Endothelial cell (in vitro differentiated cells): ENCODE measurements around the gene BMP2. TPM values are rescaled to one million over a fixed set of nuclear protein-coding genes. Genes with fewer than 3 reads are reported as not detected.

ENCODE experiments used
- DNase-seq: peaks from one replicate; pipeline ENCODE4 v3.0.0; 2021; ENCODE audit warnings: low spot score
- H3K27ac Mint-ChIP-seq: one replicate; pipeline ENCODE4 v1.8.0; 2021; ENCODE audit warnings: mixed read lengths, inconsistent platforms; ENCODE audit not compliant: unreplicated experiment
- H3K27me3 Mint-ChIP-seq: one replicate; pipeline ENCODE4 v1.8.0; 2021; ENCODE audit warnings: mild to moderate bottlenecking, moderate library complexity, mixed read lengths, inconsistent platforms; ENCODE audit not compliant: unreplicated experiment
- H3K36me3 Mint-ChIP-seq: one replicate; pipeline ENCODE4 v1.8.0; 2021; ENCODE audit warnings: mild to moderate bottlenecking, low read depth, mixed read lengths, inconsistent platforms; ENCODE audit not compliant: unreplicated experiment
- H3K4me1 Mint-ChIP-seq: one replicate; pipeline ENCODE4 v1.8.0; 2021; ENCODE audit warnings: mild to moderate bottlenecking, mixed read lengths, inconsistent platforms; ENCODE audit not compliant: unreplicated experiment
- H3K4me3 Mint-ChIP-seq: one replicate; pipeline ENCODE4 v1.8.0; 2021; ENCODE audit warnings: mild to moderate bottlenecking, mixed read lengths, inconsistent platforms; ENCODE audit not compliant: unreplicated experiment
- H3K9me3 Mint-ChIP-seq: one replicate; pipeline ENCODE4 v1.8.0; 2021; ENCODE audit warnings: mixed read lengths, inconsistent platforms; ENCODE audit not compliant: unreplicated experiment
- CTCF ChIP-seq: fragments of 200-600 bp; sonication (generic); IDR thresholded peaks from one replicate; pipeline ENCODE4 v1.5.0; 2021; ENCODE audit warnings: antibody characterized with exemption; ENCODE audit not compliant: unreplicated experiment
- total RNA-seq: library from RNA; stranded (reverse); fragmentation: NEBNext Ultra II Directional; extraction: Animal tissue kit (Norgen Biotek cat#: 25700); gene quantifications from one replicate; pipeline ENCODE4 v1.2.1, GENCODE V29; 2021; ENCODE audit not compliant: unreplicated experiment

BMP2 gene
- total RNA-seq, 1 donor from 2014 or later = 1.1 TPM

- Mint-ChIP-seq H3K4me3 (no peak overlapping the region), H3K36me3 (no peaks in the 10 kb centered on the region), H3K9me3 (no peaks in the 10 kb centered on the region), H3K27ac (no peak overlapping the region), H3K27me3 (peaks cover 5% of the 10 kb centered on the region), H3K4me1 (no peaks in the 10 kb centered on the region)
- no peak for DNase-seq
- no peak for TF ChIP-seq CTCF
Observed at GRCh38 chr20:6792789-6793188, 25.3 kb downstream of the BMP2 start.

DNA sequence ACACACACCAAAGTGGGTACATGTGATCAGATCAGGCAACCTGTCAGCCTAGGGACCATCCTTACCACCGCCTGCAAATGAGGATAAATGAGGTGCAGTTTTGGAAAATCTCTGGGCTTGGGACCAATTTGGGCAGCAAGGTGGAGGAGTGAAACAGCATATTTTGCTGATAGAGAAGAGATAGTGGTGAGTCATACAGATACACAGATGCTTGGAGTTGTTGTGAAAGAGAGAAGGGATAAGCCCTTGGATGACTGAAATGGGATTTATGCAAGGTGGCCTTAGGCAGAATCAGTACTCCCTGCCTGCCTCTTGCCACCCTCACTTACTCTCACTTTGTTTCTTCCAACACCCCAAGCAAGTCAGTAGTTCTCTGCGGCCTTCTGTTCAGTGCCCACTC lies 34.7 kb downstream of the BMP2 start:
- H3K27me3 Mint-ChIP-seq = no peaks in the 10 kb centered on the region
- no peak for TF ChIP-seq CTCF
- H3K4me3 Mint-ChIP-seq = no peak overlapping the region
- H3K9me3 Mint-ChIP-seq = no peaks in the 10 kb centered on the region
- no peak for DNase-seq
- H3K4me1 Mint-ChIP-seq = peaks cover 3% of the 10 kb centered on the region
- no peak overlapping the region for H3K27ac Mint-ChIP-seq
- H3K36me3 Mint-ChIP-seq = no peaks in the 10 kb centered on the region

GRCh38 chr20:6806275-6806674 lies 38.8 kb downstream of the BMP2 start:
- no peak for TF ChIP-seq CTCF
- H3K4me1 Mint-ChIP-seq = peaks cover 3% of the 10 kb centered on the region

DNA sequence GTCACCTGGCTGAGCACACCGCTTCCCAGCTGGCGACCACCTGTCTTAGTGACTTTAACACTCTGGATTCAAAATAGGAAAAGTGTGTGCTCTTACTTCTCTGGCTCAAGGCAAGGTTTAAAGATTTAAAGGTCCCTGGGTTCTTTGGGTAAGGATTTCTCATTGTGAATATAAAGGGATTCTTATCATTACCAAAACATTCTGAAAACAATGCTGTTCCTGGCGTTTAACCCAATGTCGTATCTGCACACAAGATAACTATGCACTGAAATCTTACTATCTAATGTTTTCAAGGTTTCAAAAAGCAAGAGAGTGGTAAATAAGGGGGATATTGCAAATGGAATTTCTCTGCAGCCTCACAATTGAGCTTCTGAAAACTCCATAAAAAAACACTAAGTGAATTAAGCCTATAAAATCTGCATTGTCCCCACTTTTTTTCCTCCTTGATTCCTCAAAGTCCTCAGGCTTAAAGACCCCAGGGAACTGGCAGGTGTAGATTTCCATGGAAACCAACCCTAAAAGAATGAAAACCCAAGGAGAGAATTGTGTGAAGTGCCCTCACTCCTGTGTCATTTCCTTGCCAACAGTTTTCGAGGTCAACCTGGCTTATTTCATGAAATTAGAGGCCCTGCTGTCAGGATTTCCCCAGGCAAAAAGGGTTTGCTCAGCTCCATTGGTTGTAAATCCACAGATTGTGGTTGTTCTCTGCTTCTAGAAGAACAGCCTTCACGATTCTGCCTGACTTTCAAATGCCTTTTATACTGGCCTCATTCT lies 44.0 kb downstream of the BMP2 start:
- no peak for TF ChIP-seq CTCF
- no peak for DNase-seq
- H3K27ac Mint-ChIP-seq = no peak overlapping the region
- H3K27me3 Mint-ChIP-seq = no peaks in the 10 kb centered on the region
- H3K4me1 Mint-ChIP-seq = peaks cover 9% of the 10 kb centered on the region
- H3K36me3 Mint-ChIP-seq = no peaks in the 10 kb centered on the region
- no peak overlapping the region for H3K4me3 Mint-ChIP-seq
- H3K9me3 Mint-ChIP-seq = no peaks in the 10 kb centered on the region

More at GRCh38 chr20:6806275-6806674, 38.8 kb downstream of the BMP2 start:
- Mint-ChIP-seq H3K36me3 (no peaks in the 10 kb centered on the region), H3K4me3 (no peak overlapping the region), H3K9me3 (no peaks in the 10 kb centered on the region), H3K27ac (no peak overlapping the region), H3K27me3 (no peaks in the 10 kb centered on the region)
- DNase-seq = no peak

DNA sequence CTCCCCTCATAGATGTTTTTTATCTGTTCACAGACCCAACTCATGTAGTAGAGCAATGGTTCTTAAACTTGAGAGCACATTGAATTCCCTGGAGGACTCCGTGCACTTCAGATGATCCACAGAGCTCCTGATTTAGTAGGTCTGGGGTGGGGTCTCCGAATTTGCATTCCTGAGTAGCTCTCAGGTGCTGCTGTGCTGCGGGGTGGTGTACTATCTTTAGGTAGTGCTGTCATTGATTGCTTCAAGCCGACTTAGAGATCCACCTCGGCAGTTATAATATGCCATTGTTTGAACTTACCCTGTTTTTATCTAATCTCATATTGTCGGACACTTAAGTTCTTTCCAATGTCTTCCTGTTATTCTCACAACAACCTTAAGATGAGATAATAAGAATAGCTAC lies 45.0 kb downstream of the BMP2 start:
- Mint-ChIP-seq H3K4me3 (no peak overlapping the region), H3K4me1 (peaks cover 9% of the 10 kb centered on the region), H3K27me3 (no peaks in the 10 kb centered on the region), H3K9me3 (no peaks in the 10 kb centered on the region), H3K27ac (no peak overlapping the region), H3K36me3 (no peaks in the 10 kb centered on the region)
- TF ChIP-seq CTCF = no peak
- no peak for DNase-seq
